PC-9 (cell line): ENCODE data around the gene XXYLT1. TPM values are rescaled to one million over a fixed set of nuclear protein-coding genes. Genes with fewer than 3 reads are reported as not detected.

Source experiments
- BruUV-seq: library from RNA; stranded (reverse); fragments of 400-500 nt; replicated peaks from 2 replicates; lab custom pipeline; 2021; lab: Mats Ljungman, UMichigan
- CTCF ChIA-PET: fragments of 300-600 bp; sonication (Branson Sonifier 250); formaldehyde crosslinking; loops from one replicate; lab custom pipeline; 2022; ENCODE audit warnings: antibody characterized with exemption; lab: Charles Lee
- POLR2A ChIA-PET: fragments of 300-600 bp; sonication (Branson Sonifier 250); formaldehyde crosslinking; loops from one replicate; lab custom pipeline; 2022; ENCODE audit warnings: antibody characterized with exemption; ENCODE audit not compliant: unreplicated experiment; lab: Charles Lee
- DNase-seq, 2 experiments: peaks; one replicate each; pipeline versions ENCODE4 v3.0.0 to v3.0.0-alpha.2; 2015 to 2022; ENCODE audit warnings: mixed read lengths in 1 of 2
- H2AFZ ChIP-seq: fragments of 200-600 bp; sonication (generic); 2 replicates; pipeline ENCODE4 v1.8.1; 2017; ENCODE audit warnings: antibody characterized with exemption
- H3F3A ChIP-seq: fragments of 200-600 bp; sonication (generic); 2 replicates; pipeline ENCODE4 v1.8.1; 2017; ENCODE audit warnings: antibody characterized with exemption, mild to moderate bottlenecking, low read depth; ENCODE audit not compliant: insufficient read depth
- H3K27ac ChIP-seq: fragments of 200-600 bp; sonication (generic); 2 replicates; pipeline ENCODE4 v1.6.1; 2016; ENCODE audit warnings: mixed run types
- H3K27me3 ChIP-seq: fragments of 200-600 bp; sonication (generic); 2 replicates; pipeline ENCODE4 v1.6.1; 2016; ENCODE audit warnings: low read depth, mixed run types; ENCODE audit not compliant: insufficient read depth
- H3K36me3 ChIP-seq: fragments of 200-600 bp; sonication (generic); 2 replicates; pipeline ENCODE4 v1.6.1; 2016; ENCODE audit warnings: low read depth, mixed run types
- H3K4me1 ChIP-seq: fragments of 200-600 bp; sonication (generic); replicated peaks from 2 replicates; pipeline ENCODE4 v1.6.1; 2016; ENCODE audit warnings: mixed run types; ENCODE audit not compliant: insufficient read depth
- H3K4me2 ChIP-seq: fragments of 200-600 bp; sonication (generic); 2 replicates; pipeline ENCODE4 v1.6.1; 2017; ENCODE audit warnings: mixed run types
- H3K4me3 ChIP-seq: fragments of 200-600 bp; sonication (generic); 2 replicates; pipeline ENCODE4 v1.6.1; 2016; ENCODE audit warnings: mixed run types
- H3K79me2 ChIP-seq: fragments of 200-600 bp; sonication (generic); 2 replicates; pipeline ENCODE4 v1.6.1; 2017; ENCODE audit warnings: low read depth, mixed run types
- H3K9me2 ChIP-seq: fragments of 200-600 bp; sonication (generic); 2 replicates; pipeline ENCODE4 v1.8.1; 2017; ENCODE audit warnings: mild to moderate bottlenecking; ENCODE audit not compliant: insufficient read depth
- H3K9me3 ChIP-seq: fragments of 200-600 bp; sonication (generic); 2 replicates; pipeline ENCODE4 v1.8.1; 2016; ENCODE audit warnings: low read depth; ENCODE audit not compliant: insufficient read depth
- H4K20me1 ChIP-seq: fragments of 200-600 bp; sonication (generic); 2 replicates; pipeline ENCODE4 v1.8.1; 2017; ENCODE audit not compliant: insufficient read depth
- CTCF ChIP-seq: fragments of 200-600 bp; sonication (generic); conservative IDR thresholded peaks from 2 replicates; pipeline ENCODE4 v1.6.1; 2017; ENCODE audit warnings: mixed run types, antibody characterized with exemption, mild to moderate bottlenecking, moderate library complexity
- EZH2 ChIP-seq: fragments of 200-600 bp; sonication (generic); IDR thresholded peaks from 2 replicates; pipeline ENCODE4 v1.8.0; 2017; ENCODE audit warnings: antibody characterized with exemption, low read depth
- intact Hi-C: fragments of 100-400 bp; cut with micrococcal nuclease; formaldehyde crosslinking; loops from one replicate; pipeline ENCODE4 v1.10.0; 2022; ENCODE audit not compliant: unreplicated experiment
- total RNA-seq: library from RNA; stranded (reverse); gene quantifications from 2 replicates; pipeline ENCODE4 v1.2.3, GENCODE V29; 2021

Gene XXYLT1
- total RNA-seq, 1 experiment from 2014 or later, result 13.3 TPM

DNA sequence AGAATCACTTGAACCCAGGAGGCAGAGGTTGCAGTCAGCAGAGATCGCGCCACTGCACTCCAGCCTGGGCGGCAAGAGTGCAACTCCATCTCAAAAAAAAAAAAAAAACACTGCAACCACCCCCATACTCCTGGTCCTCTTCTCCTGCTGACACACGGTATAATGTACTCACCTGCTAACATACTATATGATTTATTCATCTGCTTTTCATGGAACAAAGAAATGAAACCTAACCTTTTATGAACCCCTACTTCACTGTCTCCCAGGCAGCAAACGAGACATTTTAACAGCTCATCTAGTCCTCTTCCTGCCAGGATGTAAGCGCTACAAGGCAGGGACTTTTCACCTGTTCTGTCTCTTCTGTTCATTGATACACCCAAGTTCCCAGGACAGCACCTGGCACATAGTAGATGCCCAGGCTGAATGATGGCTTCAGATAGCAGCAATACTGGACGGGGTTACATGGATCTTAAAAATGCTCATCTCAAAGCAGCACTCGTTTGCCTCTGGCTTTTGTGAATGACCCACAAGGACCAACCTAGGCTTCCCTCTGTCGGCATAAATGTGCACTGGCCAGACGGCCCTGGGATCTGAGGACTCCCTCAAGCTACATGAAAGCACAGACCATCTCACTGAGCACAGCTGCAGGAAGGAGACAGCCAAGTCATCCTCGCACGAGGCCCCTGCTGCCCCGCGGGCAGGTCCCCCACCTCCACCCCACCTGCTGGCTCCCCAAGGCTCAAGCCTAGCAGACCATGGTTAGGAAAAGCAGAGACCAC is 20.3 kb downstream of the XXYLT1 start:
- CTCF ChIA-PET, result interaction anchor here (0.7 kb wide), 1 partner anchor 45 kb away, joined by 11 read pairs; no protein-coding TSS in a partner anchor
- Histone ChIP-seq H4K20me1 (no peaks in the 10 kb centered on the region; the same call in 1 of the 2 replicates), H3K27ac (no peak overlapping the region), H3K9me3 (no peaks in the 10 kb centered on the region), H3K36me3 (no peaks in the 10 kb centered on the region), H3K4me3 (no peak overlapping the region), H3K4me2 (no peak overlapping the region), H3K27me3 (no peaks in the 10 kb centered on the region), H3K9me2 (no peaks in the 10 kb centered on the region), H3K79me2 (no peaks in the 10 kb centered on the region), H3F3A (no peaks in the 10 kb centered on the region), H3K4me1 (no peaks in the 10 kb centered on the region), H2AFZ (no peak overlapping the region)
- POLR2A ChIA-PET, result no interaction called here
- no peak for TF ChIP-seq EZH2
- TF ChIP-seq CTCF, result no peak
- intact Hi-C loops, result loop anchor here (10.0 kb wide), 1 partner anchor 96 kb away; no protein-coding TSS in a partner anchor
- BruUV-seq, result no TSS peak
- DNase-seq, result no peak

GRCh38 chr3:195249858-195250464 is 21.0 kb downstream of the XXYLT1 start:
- no peak overlapping the region for H3K27ac ChIP-seq
- H3K36me3 ChIP-seq, result no peaks in the 10 kb centered on the region
- no peaks in the 10 kb centered on the region for H3K9me2 ChIP-seq
- H3K4me3 ChIP-seq, result no peak overlapping the region
- H3K79me2 ChIP-seq, result no peaks in the 10 kb centered on the region
- no peaks in the 10 kb centered on the region for H3F3A ChIP-seq
- no peak overlapping the region for H2AFZ ChIP-seq
- no peaks in the 10 kb centered on the region for H3K9me3 ChIP-seq
- TF ChIP-seq CTCF, result no peak
- TF ChIP-seq EZH2, result no peak
- BruUV-seq, result no TSS peak
- no peaks in the 10 kb centered on the region for H3K27me3 ChIP-seq
- H3K4me2 ChIP-seq, result no peak overlapping the region
- no peaks in the 10 kb centered on the region for H3K4me1 ChIP-seq
- H4K20me1 ChIP-seq, result no peaks in the 10 kb centered on the region; the same call in 1 of the 2 replicates
- CTCF ChIA-PET, result interaction anchor here (0.7 kb wide), 1 partner anchor 45 kb away, joined by 11 read pairs; no protein-coding TSS in a partner anchor
- no peak for DNase-seq
- POLR2A ChIA-PET, result no interaction called here
- intact Hi-C loops, result loop anchor here (10.0 kb wide), 1 partner anchor 95 kb away; no protein-coding TSS in a partner anchor

DNA sequence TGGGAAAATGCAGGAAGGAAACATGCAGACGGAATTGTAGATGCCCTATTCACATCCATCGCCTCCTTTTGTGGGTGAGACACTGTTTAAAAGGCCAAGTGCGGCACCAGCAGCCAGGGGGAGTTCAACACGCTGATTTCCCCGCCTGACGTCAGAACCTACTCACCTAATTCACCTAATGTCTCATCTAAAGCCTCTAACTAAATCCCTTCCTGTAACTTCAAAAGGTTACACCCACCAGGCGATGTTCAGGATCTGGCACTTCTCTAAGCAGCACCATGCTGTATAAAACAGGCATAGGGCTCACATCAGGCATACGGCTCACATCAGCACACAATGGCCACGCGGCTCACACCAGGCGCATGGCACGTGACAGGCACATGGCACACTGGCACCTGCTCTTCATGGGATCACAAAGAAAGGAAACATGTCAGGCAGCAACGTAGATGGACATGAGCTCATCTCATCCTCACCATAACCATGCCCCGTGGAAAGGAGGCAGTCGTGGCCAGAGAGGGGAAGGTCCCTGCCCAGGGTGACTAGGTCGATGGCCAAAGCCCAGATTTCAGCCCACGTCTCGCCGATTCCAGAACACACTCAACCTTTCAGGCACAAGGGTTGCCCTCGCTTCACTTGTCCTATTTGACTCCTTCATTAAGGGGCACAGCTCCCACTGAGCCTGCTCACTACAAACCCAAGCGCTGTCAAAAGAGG is 21.7 kb downstream of the XXYLT1 start:
- Histone ChIP-seq H3F3A (no peaks in the 10 kb centered on the region), H3K36me3 (no peaks in the 10 kb centered on the region), H3K4me2 (no peak overlapping the region), H2AFZ (no peak overlapping the region), H3K4me3 (no peak overlapping the region), H3K27ac (no peak overlapping the region), H3K9me2 (no peaks in the 10 kb centered on the region), H3K9me3 (no peaks in the 10 kb centered on the region), H3K79me2 (no peaks in the 10 kb centered on the region), H3K27me3 (no peaks in the 10 kb centered on the region), H3K4me1 (no peaks in the 10 kb centered on the region), H4K20me1 (no peaks in the 10 kb centered on the region; the same call in 1 of the 2 replicates)
- CTCF ChIA-PET, result no interaction called here
- DNase-seq, result no peak
- POLR2A ChIA-PET, result no interaction called here
- no TSS peak for BruUV-seq
- TF ChIP-seq CTCF, result no peak
- no peak for TF ChIP-seq EZH2
- intact Hi-C loops, result no loop called here
